H1 (cell line): ENCODE measurements around the gene DGUOK. TPM values are rescaled to one million over a fixed set of nuclear protein-coding genes. Genes with fewer than 3 reads are reported as not detected.

ENCODE experiments used
- CTCF ChIA-PET: fragments of 300-600 bp; sonication (Branson Sonifier 250); formaldehyde crosslinking; loops from one replicate; lab custom pipeline; 2021; ENCODE audit not compliant: partially characterized antibody; lab: Charles Lee
- POLR2A ChIA-PET: fragments of 300-600 bp; sonication (Branson Sonifier 250); formaldehyde crosslinking; loops from one replicate; lab custom pipeline; 2021; ENCODE audit warnings: inconsistent platforms; ENCODE audit not compliant: partially characterized antibody; lab: Charles Lee
- DNase-seq, 2 experiments: peaks; one replicate each; pipeline versions ENCODE4 v3.0.0 to v3.0.0-alpha.2; 2010 to 2022; ENCODE audit warnings: low spot score in 2 of 2, low read depth in 1 of 2, mixed read lengths in 1 of 2
- FAIRE-seq: peaks from 2 replicates; lab custom pipeline; 2011; peaks lifted over from hg19 to GRCh38; lab: Jason Lieb, UNC
- H2AFZ ChIP-seq: 2 replicates; pipeline ENCODE4 v1.8.1; 2012; ENCODE audit warnings: low read length, inconsistent platforms
- H2AK5ac ChIP-seq: 2 replicates; pipeline ENCODE4 v1.6.1; 2013; ENCODE audit warnings: low read depth, low read length
- H2BK120ac ChIP-seq: replicated peaks from 2 replicates; pipeline ENCODE3; 2013; ENCODE audit warnings: low read depth, low read length, inconsistent platforms
- H2BK12ac ChIP-seq: 2 replicates; pipeline ENCODE4 v1.6.1; 2013; ENCODE audit warnings: low read depth, low read length
- H2BK15ac ChIP-seq: 2 replicates; pipeline ENCODE4 v1.6.1; 2013; ENCODE audit warnings: low read length
- H2BK20ac ChIP-seq: 2 replicates; pipeline ENCODE4 v1.6.1; 2013; ENCODE audit warnings: low read length
- H2BK5ac ChIP-seq: 2 replicates; pipeline ENCODE4 v1.6.1; 2013; ENCODE audit warnings: low read depth, low read length
- H3K14ac ChIP-seq: 2 replicates; pipeline ENCODE4 v1.6.1; 2013; ENCODE audit warnings: inconsistent platforms; ENCODE audit not compliant: insufficient read length
- H3K18ac ChIP-seq: 2 replicates; pipeline ENCODE4 v1.6.1; 2013; ENCODE audit warnings: low read length; ENCODE audit errors: extremely low read depth
- H3K23ac ChIP-seq: 2 replicates; pipeline ENCODE4 v1.6.1; 2013; ENCODE audit warnings: inconsistent platforms; ENCODE audit not compliant: insufficient read length
- H3K23me2 ChIP-seq: 2 replicates; pipeline ENCODE4 v1.6.1; 2013; ENCODE audit warnings: low read depth, low read length
- H3K27ac ChIP-seq: 2 replicates; pipeline ENCODE4 v1.6.1; 2011; ENCODE audit warnings: low read depth, low read length, inconsistent platforms
- H3K27me3 ChIP-seq, 4 experiments: replicated peaks in 1 of 4; 1 replicate in 1 of 4; 2 replicates in 3 of 4; pipeline versions ENCODE4 v1.6.1 to v1.8.1; 2011 to 2013; ENCODE audit warnings: low read length in 3 of 4, mild to moderate bottlenecking in 3 of 4, inconsistent platforms in 2 of 4, mixed read lengths in 2 of 4, moderate library complexity in 1 of 4; ENCODE audit not compliant: control insufficient read depth in 3 of 4, insufficient read depth in 3 of 4; ENCODE audit errors: extremely low read depth in 1 of 4
- H3K36me3 ChIP-seq, 4 experiments: 2 replicates each; pipeline versions ENCODE4 v1.6.1 to v1.8.1; 2011 to 2013; ENCODE audit warnings: mild to moderate bottlenecking in 4 of 4, low read length in 3 of 4, moderate library complexity in 2 of 4, control low read depth in 1 of 4, inconsistent platforms in 1 of 4; ENCODE audit not compliant: insufficient read depth in 4 of 4, control insufficient read depth in 2 of 4
- H3K4ac ChIP-seq: replicated peaks from 2 replicates; pipeline ENCODE3; 2013; ENCODE audit warnings: low read length, low read depth, mixed read lengths, inconsistent platforms; ENCODE audit not compliant: insufficient read length
- H3K4me1 ChIP-seq, 4 experiments: replicated peaks in 1 of 4; 1 replicate in 1 of 4; 2 replicates in 3 of 4; pipeline versions ENCODE4 v1.6.1 to v1.8.1; 2011 to 2013; ENCODE audit warnings: low read length in 3 of 4, inconsistent platforms in 2 of 4, mixed read lengths in 1 of 4; ENCODE audit not compliant: insufficient read depth in 4 of 4, control insufficient read depth in 3 of 4
- H3K4me2 ChIP-seq, 2 experiments: 2 replicates each; pipeline versions ENCODE4 v1.6.1 to v1.8.1; 2011 to 2013; ENCODE audit warnings: low read depth in 2 of 2, low read length in 2 of 2, control low read depth in 1 of 2, inconsistent platforms in 1 of 2, mild to moderate bottlenecking in 1 of 2; ENCODE audit not compliant: insufficient read depth in 1 of 2
- H3K4me3 ChIP-seq, 4 experiments: fragments of 200-600, 300-600 bp in 1 of 4; sonication (generic), shearing (Covaris generic), sonication (Bioruptor Twin) in 1 of 4; 2 replicates each; pipeline versions ENCODE4 v1.5.1 to v1.8.1; 2011 to 2016; ENCODE audit warnings: low read length in 4 of 4, low read depth in 3 of 4, control low read depth in 2 of 4, inconsistent platforms in 2 of 4, mild to moderate bottlenecking in 2 of 4, mixed read lengths in 1 of 4, moderate library complexity in 1 of 4; ENCODE audit not compliant: insufficient read depth in 2 of 4; ENCODE audit errors: extremely low read depth in 1 of 4
- H3K56ac ChIP-seq: replicated peaks from 2 replicates; pipeline ENCODE3; 2013; ENCODE audit warnings: low read depth, mild to moderate bottlenecking, mixed read lengths, low read length, inconsistent platforms; ENCODE audit not compliant: insufficient read length
- H3K79me1 ChIP-seq: 2 replicates; pipeline ENCODE4 v1.6.1; 2013; ENCODE audit warnings: low read depth, low read length, control low read depth
- H3K79me2 ChIP-seq, 2 experiments: 2 replicates each; pipeline versions ENCODE4 v1.6.1 to v1.8.1; 2012 to 2013; ENCODE audit warnings: low read length in 2 of 2, mild to moderate bottlenecking in 2 of 2, inconsistent platforms in 1 of 2; ENCODE audit not compliant: insufficient read depth in 2 of 2, control insufficient read depth in 1 of 2
- H3K9ac ChIP-seq, 4 experiments: replicated peaks in 1 of 4; 1 replicate in 1 of 4; 2 replicates in 3 of 4; pipeline versions ENCODE4 v1.6.1 to v1.8.1; 2011 to 2013; ENCODE audit warnings: low read depth in 3 of 4, low read length in 3 of 4, control low read depth in 2 of 4, mild to moderate bottlenecking in 2 of 4, moderate library complexity in 2 of 4, inconsistent platforms in 1 of 4; ENCODE audit errors: extremely low read depth in 1 of 4
- H3K9me3 ChIP-seq, 2 experiments: 2 replicates each; pipeline versions ENCODE4 v1.6.1 to v1.8.1; 2012 to 2013; ENCODE audit warnings: mild to moderate bottlenecking in 2 of 2, moderate library complexity in 2 of 2, control low read depth in 1 of 2, inconsistent platforms in 1 of 2, low read depth in 1 of 2, low read length in 1 of 2, mixed read lengths in 1 of 2; ENCODE audit not compliant: insufficient read depth in 2 of 2
- H4K20me1 ChIP-seq, 2 experiments: replicated peaks in 1 of 2; 2 replicates each; pipeline versions ENCODE3 to v1.8.1; 2011 to 2013; ENCODE audit warnings: inconsistent platforms in 2 of 2, low read length in 2 of 2, mild to moderate bottlenecking in 1 of 2; ENCODE audit not compliant: insufficient read depth in 2 of 2, control insufficient read depth in 1 of 2
- H4K5ac ChIP-seq: 2 replicates; pipeline ENCODE4 v1.6.1; 2013; ENCODE audit warnings: low read length, low read depth, mixed read lengths, inconsistent platforms; ENCODE audit not compliant: insufficient read length
- H4K8ac ChIP-seq: 2 replicates; pipeline ENCODE4 v1.8.0; 2013; ENCODE audit warnings: mild to moderate bottlenecking, moderate library complexity, low read length, inconsistent platforms; ENCODE audit not compliant: insufficient read depth; ENCODE audit errors: extremely low read depth
- H4K91ac ChIP-seq: replicated peaks from 2 replicates; pipeline ENCODE3; 2013; ENCODE audit warnings: low read length, mixed read lengths, inconsistent platforms; ENCODE audit not compliant: insufficient read length
- ATF2 ChIP-seq: IDR thresholded peaks from 2 replicates; pipeline ENCODE4 v1.6.1; 2012; ENCODE audit warnings: low read length, inconsistent platforms
- ATF3 ChIP-seq: IDR thresholded peaks from 2 replicates; pipeline ENCODE4 v1.6.1; 2011; ENCODE audit warnings: low read depth, mild to moderate bottlenecking, low read length; ENCODE audit not compliant: insufficient read depth
- KDM1A ChIP-seq: fragments of 200-600, 300-600 bp; sonication (generic); IDR thresholded peaks from 2 replicates; pipeline ENCODE4 v1.7.1; 2016; ENCODE audit warnings: mild to moderate bottlenecking, low read length, borderline replicate concordance
- MAFK ChIP-seq: IDR thresholded peaks from 2 replicates; pipeline ENCODE4 v1.6.1; 2012; ENCODE audit warnings: low read depth, mild to moderate bottlenecking, improper control_type of control experiment, low read length
- SP1 ChIP-seq: IDR thresholded peaks from 2 replicates; pipeline ENCODE4 v1.6.1; 2011; ENCODE audit warnings: low read depth, low read length
- SP2 ChIP-seq: IDR thresholded peaks from 2 replicates; pipeline ENCODE4 v1.6.1; 2012; ENCODE audit warnings: mild to moderate bottlenecking, low read length, inconsistent platforms
- TCF12 ChIP-seq: IDR thresholded peaks from 2 replicates; pipeline ENCODE4 v1.6.1; 2011; ENCODE audit warnings: low read depth, mild to moderate bottlenecking, low read length
- WGBS, 2 experiments: shearing (Covaris generic) in 1 of 2; methylation state at CpG; one replicate each; pipeline versions ENCODE4 v1.1.6 to v1.1.7; 2013 to 2015; ENCODE audit warnings: low lambda C conversion rate in 2 of 2, mixed read lengths in 2 of 2, inconsistent platforms in 1 of 2, low coverage in 1 of 2, missing lambda C conversion rate in 1 of 2; ENCODE audit not compliant: insufficient replicate concordance in 2 of 2, insufficient coverage in 1 of 2, insufficient read length in 1 of 2; ENCODE audit errors: extremely low coverage in 1 of 2, missing lambda C conversion rate in 1 of 2; 5-methylcytosine and 5-hydroxymethylcytosine counted together
- polyA plus RNA-seq, 7 experiments: library from polyadenylated mRNA; depleted of rRNA in 3 of 7; stranded (reverse) in 5 of 7; unstranded in 2 of 7; fragments of >200 nt in 5 of 7; fragments of 200-250 nt in 2 of 7; gene quantifications; 1 replicate in 5 of 7; 2 replicates in 1 of 7; 4 replicates in 1 of 7; pipeline versions ENCODE4 v1.2.1 to v1.2.3, GENCODE V29; 2011 to 2013; ENCODE audit warnings: missing spikeins in 2 of 7, mixed read lengths in 2 of 7
- total RNA-seq: library from RNA; stranded (reverse); fragmentation: NEBNext Ultra II Directional; extraction: Animal tissue kit (Norgen Biotek cat#: 25700); gene quantifications from 2 replicates; pipeline ENCODE4 v1.2.1, GENCODE V29; 2021

DGUOK gene
- total and polyA plus RNA-seq, 2 of the 8 experiments (the other 6 are each of a cell fraction or from before 2014, with no cell fraction given): 110 to 168 TPM

- no peak overlapping the region for H3K14ac ChIP-seq
- peaks cover 0 to 4% (median 0%) of the 10 kb centered on the region in 4 experiments; a peak in 3 of 8 replicates for H3K36me3 ChIP-seq
- no peak for TF ChIP-seq MAFK
- no peak for TF ChIP-seq TCF12
- TF ChIP-seq SP1: no peak
- no peak for TF ChIP-seq ATF3
- TF ChIP-seq ATF2: no peak
- TF ChIP-seq KDM1A: no peak
- TF ChIP-seq SP2: no peak
- H3K23ac ChIP-seq: no peak overlapping the region
- no peak overlapping the region for H3K4ac ChIP-seq
- FAIRE-seq (no peak), DNase-seq (no peak)
- no peak overlapping the region for H2AK5ac ChIP-seq
- H3K4me1 ChIP-seq: peaks cover 11 to 26% (median 15%) of the 10 kb centered on the region in 4 experiments; a peak in 6 of 7 replicates
- POLR2A ChIA-PET: interaction anchor here (1.5 to 7.5 kb wide), 2 partner anchors 8 to 15 kb away, joined by 8 to 94 read pairs; no protein-coding TSS in a partner anchor
- no peak overlapping the region for H2AFZ ChIP-seq
- H2BK12ac ChIP-seq: no peak overlapping the region
- no peaks in the 10 kb centered on the region for H3K9me3 ChIP-seq
- no peak overlapping the region for H4K91ac ChIP-seq
- H3K23me2 ChIP-seq: peaks cover 6% of the 10 kb centered on the region; the same call in 1 of the 2 replicates
- H2BK15ac ChIP-seq: no peak overlapping the region
- no peak overlapping the region for H4K8ac ChIP-seq
- no peak overlapping the region for H3K56ac ChIP-seq
- peaks cover 26% of the 10 kb centered on the region for H3K79me1 ChIP-seq
- peaks cover 0 to 4% (median 0%) of the 10 kb centered on the region in 4 experiments; a peak in 2 of 7 replicates for H3K27me3 ChIP-seq
- H2BK20ac ChIP-seq: no peak overlapping the region
- H4K20me1 ChIP-seq: peaks cover 22 to 28% of the 10 kb centered on the region in 2 experiments
- no peak overlapping the region for H3K9ac ChIP-seq
- no peak overlapping the region for H2BK120ac ChIP-seq
- no peak overlapping the region for H2BK5ac ChIP-seq
- H3K79me2 ChIP-seq: peaks cover 17 to 82% of the 10 kb centered on the region in 2 experiments
- no peak overlapping the region for H4K5ac ChIP-seq
- 93% methylated on average over 2 of the region's 2 CpGs; no CpG with 5 or more reads in 1 of the 2 experiments for WGBS, 2 experiments
- no peak overlapping the region for H3K27ac ChIP-seq
- no peak overlapping the region for H3K4me3 ChIP-seq
- H3K4me2 ChIP-seq: no peak overlapping the region
- CTCF ChIA-PET: interaction anchor here (0.7 to 1.0 kb wide), 2 partner anchors 15 to 161 kb away, joined by 4 read pairs; no protein-coding TSS in a partner anchor
- H3K18ac ChIP-seq: no peak overlapping the region
These were observed 63.3 kb downstream of the DGUOK start for GRCh38 chr2:73989972-73990371.
